Activated CD4-positive, alpha-beta memory T cell treated with anti-CD3 and anti-CD28 coated beads for 36 hours (primary cell): Measurements from ENCODE around the gene LRMDA. TPM values are rescaled to one million over a fixed set of nuclear protein-coding genes. Genes with fewer than 3 reads are reported as not detected.

Experiments used
- CTCF ChIA-PET: fragments of 350-600 bp; sonication (Branson Sonifier 250); formaldehyde crosslinking; loops from one replicate; lab custom pipeline; 2021; ENCODE audit warnings: antibody characterized with exemption, inconsistent platforms; lab: Charles Lee
- POLR2A ChIA-PET: fragments of 350-600 bp; sonication (Branson Sonifier 250); formaldehyde crosslinking; loops from one replicate; lab custom pipeline; 2021; ENCODE audit warnings: antibody characterized with exemption; lab: Charles Lee
- DNase-seq: peaks from one replicate; pipeline ENCODE4 v3.0.0-alpha.2; 2020
- H3K27ac Mint-ChIP-seq: one replicate; pipeline ENCODE4 v1.8.0; 2021; ENCODE audit warnings: mixed read lengths
- H3K27me3 Mint-ChIP-seq: one replicate; pipeline ENCODE4 v1.8.0; 2021; ENCODE audit warnings: mixed read lengths
- H3K36me3 Mint-ChIP-seq: one replicate; pipeline ENCODE4 v1.8.0; 2021; ENCODE audit warnings: mixed read lengths
- H3K4me1 Mint-ChIP-seq: one replicate; pipeline ENCODE4 v1.8.0; 2021; ENCODE audit warnings: low read depth, mixed read lengths
- H3K4me3 Mint-ChIP-seq: one replicate; pipeline ENCODE4 v1.8.0; 2021; ENCODE audit warnings: mild to moderate bottlenecking, mixed read lengths
- H3K9me3 Mint-ChIP-seq: one replicate; pipeline ENCODE4 v1.8.0; 2021; ENCODE audit warnings: mixed read lengths
- intact Hi-C: fragments of 100-400 bp; cut with micrococcal nuclease; formaldehyde crosslinking; loops from one replicate; pipeline ENCODE4 v1.15.1; 2023
- total RNA-seq, 2 experiments: library from RNA; stranded (reverse); gene quantifications; one replicate each; pipeline ENCODE4 v1.2.3, GENCODE V29; 2021

The LRMDA gene
- total RNA-seq, 2 experiments from 2014 or later, result not detected

- POLR2A ChIA-PET, result no interaction called here
These were observed 880.6 kb downstream of the LRMDA start for GRCh38 chr10:76311752-76312636.

GRCh38 chr10:76315240-76315639 is 883.8 kb downstream of the LRMDA start:
- Mint-ChIP-seq H3K27me3 (no peaks in the 10 kb centered on the region), H3K4me3 (no peak overlapping the region), H3K36me3 (no peaks in the 10 kb centered on the region), H3K4me1 (no peaks in the 10 kb centered on the region), H3K27ac (no peak overlapping the region), H3K9me3 (peaks cover 5% of the 10 kb centered on the region)
- ChIA-PET CTCF (no interaction called here), POLR2A (no interaction called here)
- intact Hi-C loops, result no loop called here
- no peak for DNase-seq

More at GRCh38 chr10:76311752-76312636, 880.6 kb downstream of the LRMDA start:
- Mint-ChIP-seq H3K4me1 (no peaks in the 10 kb centered on the region), H3K9me3 (peaks cover 2% of the 10 kb centered on the region), H3K27ac (no peak overlapping the region), H3K27me3 (no peaks in the 10 kb centered on the region), H3K36me3 (no peaks in the 10 kb centered on the region), H3K4me3 (no peak overlapping the region)
- no peak for DNase-seq
- CTCF ChIA-PET, result no interaction called here
- intact Hi-C loops, result no loop called here

GRCh38 chr10:76316234-76316633 is 884.8 kb downstream of the LRMDA start:
- H3K9me3 Mint-ChIP-seq, result peaks cover 5% of the 10 kb centered on the region
- H3K36me3 Mint-ChIP-seq, result no peaks in the 10 kb centered on the region
- no peak overlapping the region for H3K27ac Mint-ChIP-seq
- no peaks in the 10 kb centered on the region for H3K4me1 Mint-ChIP-seq
- POLR2A ChIA-PET, result no interaction called here
- intact Hi-C loops, result no loop called here
- H3K27me3 Mint-ChIP-seq, result no peaks in the 10 kb centered on the region
- no peak overlapping the region for H3K4me3 Mint-ChIP-seq
- CTCF ChIA-PET, result no interaction called here
- no peak for DNase-seq

GRCh38 chr10:76317078-76317477 is 885.7 kb downstream of the LRMDA start:
- H3K4me3 Mint-ChIP-seq, result no peak overlapping the region
- CTCF ChIA-PET, result interaction anchor here (0.6 kb wide), 1 partner anchor 99 kb away, joined by 3 read pairs; no protein-coding TSS in a partner anchor
- POLR2A ChIA-PET, result no interaction called here
- DNase-seq, result no peak
- H3K27ac Mint-ChIP-seq, result no peak overlapping the region
- H3K27me3 Mint-ChIP-seq, result no peaks in the 10 kb centered on the region
- no peaks in the 10 kb centered on the region for H3K36me3 Mint-ChIP-seq
- intact Hi-C loops, result no loop called here
- peaks cover 5% of the 10 kb centered on the region for H3K9me3 Mint-ChIP-seq
- H3K4me1 Mint-ChIP-seq, result no peaks in the 10 kb centered on the region

GRCh38 chr10:76318211-76318610 is 886.8 kb downstream of the LRMDA start:
- Mint-ChIP-seq H3K4me3 (no peak overlapping the region), H3K27me3 (no peaks in the 10 kb centered on the region), H3K9me3 (peaks cover 5% of the 10 kb centered on the region), H3K27ac (no peak overlapping the region), H3K4me1 (no peaks in the 10 kb centered on the region), H3K36me3 (no peaks in the 10 kb centered on the region)
- CTCF ChIA-PET, result no interaction called here
- POLR2A ChIA-PET, result no interaction called here
- intact Hi-C loops, result no loop called here
- DNase-seq, result no peak

GRCh38 chr10:76319661-76320060 is 888.2 kb downstream of the LRMDA start:
- DNase-seq, result no peak
- H3K27ac Mint-ChIP-seq, result no peak overlapping the region
- ChIA-PET CTCF (no interaction called here), POLR2A (no interaction called here)
- peaks cover 5% of the 10 kb centered on the region for H3K9me3 Mint-ChIP-seq
- H3K4me1 Mint-ChIP-seq, result no peaks in the 10 kb centered on the region
- H3K4me3 Mint-ChIP-seq, result no peak overlapping the region
- H3K36me3 Mint-ChIP-seq, result no peaks in the 10 kb centered on the region
- no peaks in the 10 kb centered on the region for H3K27me3 Mint-ChIP-seq
- intact Hi-C loops, result no loop called here

- H3K4me3 Mint-ChIP-seq, result no peak overlapping the region
- CTCF ChIA-PET, result no interaction called here
- DNase-seq, result no peak
- no peaks in the 10 kb centered on the region for H3K9me3 Mint-ChIP-seq
- no peaks in the 10 kb centered on the region for H3K36me3 Mint-ChIP-seq
- POLR2A ChIA-PET, result no interaction called here
- intact Hi-C loops, result no loop called here
- H3K27ac Mint-ChIP-seq, result no peak overlapping the region
- H3K27me3 Mint-ChIP-seq, result no peaks in the 10 kb centered on the region
- no peaks in the 10 kb centered on the region for H3K4me1 Mint-ChIP-seq
These were observed 892.9 kb downstream of the LRMDA start for GRCh38 chr10:76324283-76324682.

GRCh38 chr10:76327441-76327840 is 896.0 kb downstream of the LRMDA start:
- intact Hi-C loops, result no loop called here
- no peak overlapping the region for H3K4me3 Mint-ChIP-seq
- no peaks in the 10 kb centered on the region for H3K4me1 Mint-ChIP-seq
- H3K27ac Mint-ChIP-seq, result no peak overlapping the region
- H3K36me3 Mint-ChIP-seq, result no peaks in the 10 kb centered on the region
- no peaks in the 10 kb centered on the region for H3K9me3 Mint-ChIP-seq
- POLR2A ChIA-PET, result no interaction called here
- H3K27me3 Mint-ChIP-seq, result no peaks in the 10 kb centered on the region
- CTCF ChIA-PET, result no interaction called here
- DNase-seq, result no peak

- H3K4me3 Mint-ChIP-seq, result no peak overlapping the region
- H3K27me3 Mint-ChIP-seq, result no peaks in the 10 kb centered on the region
- intact Hi-C loops, result no loop called here
- H3K9me3 Mint-ChIP-seq, result no peaks in the 10 kb centered on the region
- no peaks in the 10 kb centered on the region for H3K4me1 Mint-ChIP-seq
- CTCF ChIA-PET, result no interaction called here
- no peak overlapping the region for H3K27ac Mint-ChIP-seq
- POLR2A ChIA-PET, result no interaction called here
- no peaks in the 10 kb centered on the region for H3K36me3 Mint-ChIP-seq
- DNase-seq, result no peak
These were observed 896.9 kb downstream of the LRMDA start for GRCh38 chr10:76328348-76328747.

- no peak for DNase-seq
- Mint-ChIP-seq H3K4me3 (no peak overlapping the region), H3K9me3 (no peaks in the 10 kb centered on the region), H3K27ac (no peak overlapping the region), H3K36me3 (no peaks in the 10 kb centered on the region), H3K4me1 (no peaks in the 10 kb centered on the region), H3K27me3 (no peaks in the 10 kb centered on the region)
- POLR2A ChIA-PET, result no interaction called here
- CTCF ChIA-PET, result no interaction called here
- intact Hi-C loops, result no loop called here
These were observed 898.6 kb downstream of the LRMDA start for GRCh38 chr10:76329891-76330575.

- ChIA-PET CTCF (no interaction called here), POLR2A (no interaction called here)
- H3K27me3 Mint-ChIP-seq, result no peaks in the 10 kb centered on the region
- H3K4me1 Mint-ChIP-seq, result no peaks in the 10 kb centered on the region
- no peak overlapping the region for H3K27ac Mint-ChIP-seq
- H3K4me3 Mint-ChIP-seq, result no peak overlapping the region
- no peak for DNase-seq
- no peaks in the 10 kb centered on the region for H3K9me3 Mint-ChIP-seq
- intact Hi-C loops, result no loop called here
- no peaks in the 10 kb centered on the region for H3K36me3 Mint-ChIP-seq
These were observed 900.3 kb downstream of the LRMDA start for GRCh38 chr10:76331742-76332141.

GRCh38 chr10:76333326-76333725 is 901.9 kb downstream of the LRMDA start:
- POLR2A ChIA-PET, result no interaction called here
- CTCF ChIA-PET, result no interaction called here
- DNase-seq, result no peak
- Mint-ChIP-seq H3K27me3 (no peaks in the 10 kb centered on the region), H3K4me3 (no peak overlapping the region), H3K9me3 (no peaks in the 10 kb centered on the region), H3K27ac (no peak overlapping the region), H3K36me3 (no peaks in the 10 kb centered on the region), H3K4me1 (no peaks in the 10 kb centered on the region)
- intact Hi-C loops, result no loop called here
